Stimulated activated CD4-positive, alpha-beta T cell treated with anti-CD3 and anti-CD28 coated beads, Interleukin-1b, Interleukin-23, amount 100 ng/mL, for 1 hour (primary cell): ENCODE results near the gene LHPP.
"Not testable (repeated sequence)": the region's sequence is repeated elsewhere in the genome, so short reads cannot be mapped to it uniquely, and the experiment has no call there.

Source experiments
- DNase-seq, 2 donors: peaks; one replicate each; pipeline ENCODE4 v3.0.0-alpha.2; 2020; ENCODE audit warnings: low read depth in 2 of 2

Gene LHPP

GRCh38 chr10:124537166-124537725 lies 75.6 kb downstream of the LHPP start:
- DNase-seq, result no peak

- no peak for DNase-seq
Observed at GRCh38 chr10:124537891-124538290, 76.3 kb downstream of the LHPP start.

GRCh38 chr10:124538706-124539105 lies 77.1 kb downstream of the LHPP start:
- DNase-seq, result no peak

- peak; percentile 41 to 56 for DNase-seq
Observed at GRCh38 chr10:124539935-124540641, 78.5 kb downstream of the LHPP start.

- no peak for DNase-seq
Observed at GRCh38 chr10:124541076-124541903, 79.7 kb downstream of the LHPP start.

GRCh38 chr10:124542336-124542735 lies 80.7 kb downstream of the LHPP start:
- DNase-seq, result no peak

- no peak for DNase-seq
Observed at GRCh38 chr10:124543146-124543545, 81.5 kb downstream of the LHPP start.

- DNase-seq, result no peak
Observed at GRCh38 chr10:124543971-124544370, 82.3 kb downstream of the LHPP start.

- DNase-seq, result no peak
Observed at GRCh38 chr10:124544711-124545110, 83.1 kb downstream of the LHPP start.

GRCh38 chr10:124545351-124546054 lies 83.9 kb downstream of the LHPP start:
- DNase-seq, result no peak

GRCh38 chr10:124546055-124546369 lies 84.4 kb downstream of the LHPP start:
- DNase-seq, result no peak

GRCh38 chr10:124546957-124547646 lies 85.5 kb downstream of the LHPP start:
- no peak for DNase-seq

- no peak for DNase-seq
Observed at GRCh38 chr10:124547647-124548168, 86.1 kb downstream of the LHPP start.

- not testable (repeated sequence) for DNase-seq
Observed at GRCh38 chr10:124549171-124549570, 87.5 kb downstream of the LHPP start.

GRCh38 chr10:124550293-124551034 lies 88.8 kb downstream of the LHPP start:
- DNase-seq, result no peak

GRCh38 chr10:124551097-124551496 lies 89.5 kb downstream of the LHPP start:
- DNase-seq, result no peak

GRCh38 chr10:124551755-124552154 lies 90.1 kb downstream of the LHPP start:
- no peak for DNase-seq

- DNase-seq, result no peak
Observed at GRCh38 chr10:124552691-124553276, 91.2 kb downstream of the LHPP start.

- no peak for DNase-seq
Observed at GRCh38 chr10:124554085-124554858, 92.6 kb downstream of the LHPP start.

GRCh38 chr10:124557167-124557566 lies 95.5 kb downstream of the LHPP start:
- DNase-seq, result no peak
